ENCODE measurements around the gene C4A.
A peak's percentile ranks its signal among the peaks of the same experiment; 100 is the strongest.
"Not testable (repeated sequence)": the region's sequence is repeated elsewhere in the genome, so short reads cannot be mapped to it uniquely, and the experiment has no call there.

Gene C4A

GRCh38 chr6:32047855-32048766, 66.3 kb downstream of the C4A start:
- Histone ChIP-seq H3K4me3 (ENCODE audit: insufficient read depth, low read depth, low read length, poor library complexity, severe bottlenecking) (no peak overlapping the region), H3K36me3 (ENCODE audit: control insufficient read depth, insufficient read depth, low read length) (no peaks in the 10 kb centered on the region), H3K27me3 (replicated peaks; ENCODE audit: control insufficient read depth, insufficient read depth, low read length, poor library complexity, severe bottlenecking) (no peaks in the 10 kb centered on the region)

DNA sequence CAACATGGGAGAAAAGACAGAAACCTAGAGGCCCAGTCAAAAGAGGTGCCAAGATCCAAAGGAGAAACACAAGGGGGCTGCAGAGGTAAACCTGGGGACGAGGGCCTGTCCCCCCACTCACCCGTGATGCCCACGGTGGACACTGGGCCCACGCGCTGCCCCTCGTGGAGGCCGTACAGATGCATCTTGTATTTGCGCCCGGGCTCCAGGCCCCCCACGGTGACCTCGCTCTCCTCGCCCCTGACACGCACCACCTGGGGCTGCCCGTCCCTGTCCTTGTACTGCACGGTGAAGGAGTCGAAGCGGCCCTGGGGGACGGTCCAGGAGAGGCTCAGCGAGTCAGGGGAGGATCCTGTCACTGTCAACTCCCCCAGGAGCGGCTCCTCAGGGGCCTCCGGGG, 67.3 kb downstream of the C4A start:
- not testable (repeated sequence) for DNase-seq; H3K36me3 ChIP-seq (ENCODE audit: control insufficient read depth, insufficient read depth, low read length); H3K4me1 ChIP-seq (ENCODE audit: control insufficient read depth, insufficient read depth, low read length, poor library complexity, severe bottlenecking); H3K9me3 ChIP-seq (ENCODE audit: control insufficient read depth, low read length); H3K27ac ChIP-seq (ENCODE audit: insufficient read depth, low read length, poor library complexity, severe bottlenecking); H3K27me3 ChIP-seq (replicated peaks; ENCODE audit: control insufficient read depth, insufficient read depth, low read length, poor library complexity, severe bottlenecking); H3K4me3 ChIP-seq (ENCODE audit: insufficient read depth, low read depth, low read length, poor library complexity, severe bottlenecking)

More at GRCh38 chr6:32047855-32048766, 66.3 kb downstream of the C4A start:
- H3K9me3 ChIP-seq (ENCODE audit: control insufficient read depth, low read length): no peaks in the 10 kb centered on the region
- DNase-seq: peak; percentile 22 to 36 (median 32)
- H3K27ac ChIP-seq (ENCODE audit: insufficient read depth, low read length, poor library complexity, severe bottlenecking): no peak overlapping the region
- no peaks in the 10 kb centered on the region for H3K4me1 ChIP-seq (ENCODE audit: control insufficient read depth, insufficient read depth, low read length, poor library complexity, severe bottlenecking)

DNA sequence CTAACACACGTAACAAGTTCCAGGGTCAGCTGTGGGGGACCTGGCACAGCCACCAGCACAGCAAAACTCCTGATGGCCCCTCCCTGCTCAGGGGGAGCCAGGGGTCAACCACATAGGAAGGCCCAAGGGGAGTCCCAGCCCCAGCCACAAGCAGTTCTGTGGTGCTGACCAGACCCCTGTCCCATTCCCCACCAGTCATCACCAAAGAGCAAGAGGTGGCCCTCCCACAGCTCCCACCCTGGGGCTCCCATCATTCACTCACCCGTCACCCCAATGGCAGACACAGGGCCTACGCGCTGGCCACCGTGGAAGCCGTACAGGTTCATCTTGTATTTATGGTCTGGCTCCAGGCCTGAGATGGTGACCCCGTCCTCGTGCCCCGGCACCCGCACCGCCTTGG, 67.9 kb downstream of the C4A start:
- H3K4me3 ChIP-seq (ENCODE audit: insufficient read depth, low read depth, low read length, poor library complexity, severe bottlenecking); H3K27me3 ChIP-seq (replicated peaks; ENCODE audit: control insufficient read depth, insufficient read depth, low read length, poor library complexity, severe bottlenecking): not testable (repeated sequence)

GRCh38 chr6:32050562-32050961, 68.7 kb downstream of the C4A start:
- Histone ChIP-seq H3K4me3 (ENCODE audit: insufficient read depth, low read depth, low read length, poor library complexity, severe bottlenecking) (no peak overlapping the region), H3K36me3 (ENCODE audit: control insufficient read depth, insufficient read depth, low read length) (no peaks in the 10 kb centered on the region), H3K4me1 (ENCODE audit: control insufficient read depth, insufficient read depth, low read length, poor library complexity, severe bottlenecking) (no peaks in the 10 kb centered on the region), H3K27ac (ENCODE audit: insufficient read depth, low read length, poor library complexity, severe bottlenecking) (no peak overlapping the region), H3K9me3 (ENCODE audit: control insufficient read depth, low read length) (no peaks in the 10 kb centered on the region), H3K27me3 (replicated peaks; ENCODE audit: control insufficient read depth, insufficient read depth, low read length, poor library complexity, severe bottlenecking) (no peaks in the 10 kb centered on the region)
- no peak for DNase-seq

More for the DNA sequence above, 67.9 kb downstream of the C4A start:
- not testable (repeated sequence) for H3K27ac ChIP-seq (ENCODE audit: insufficient read depth, low read length, poor library complexity, severe bottlenecking); H3K36me3 ChIP-seq (ENCODE audit: control insufficient read depth, insufficient read depth, low read length); H3K9me3 ChIP-seq (ENCODE audit: control insufficient read depth, low read length); DNase-seq; H3K4me1 ChIP-seq (ENCODE audit: control insufficient read depth, insufficient read depth, low read length, poor library complexity, severe bottlenecking)

Measured in effector memory CD4-positive, alpha-beta T cell (primary cell).